HG03135 (cell line): ENCODE data around the gene DBH.
"Not testable (repeated sequence)": the region's sequence is repeated elsewhere in the genome, so short reads cannot be mapped to it uniquely, and the experiment has no call there.

Experiments
- ATAC-seq: cut with Tn5 transposase; IDR thresholded peaks from one replicate; pipeline ENCODE4 v1.9.1; 2021; ENCODE audit warnings: mild to moderate bottlenecking, moderate library complexity; ENCODE audit not compliant: unreplicated experiment

Gene DBH

DNA sequence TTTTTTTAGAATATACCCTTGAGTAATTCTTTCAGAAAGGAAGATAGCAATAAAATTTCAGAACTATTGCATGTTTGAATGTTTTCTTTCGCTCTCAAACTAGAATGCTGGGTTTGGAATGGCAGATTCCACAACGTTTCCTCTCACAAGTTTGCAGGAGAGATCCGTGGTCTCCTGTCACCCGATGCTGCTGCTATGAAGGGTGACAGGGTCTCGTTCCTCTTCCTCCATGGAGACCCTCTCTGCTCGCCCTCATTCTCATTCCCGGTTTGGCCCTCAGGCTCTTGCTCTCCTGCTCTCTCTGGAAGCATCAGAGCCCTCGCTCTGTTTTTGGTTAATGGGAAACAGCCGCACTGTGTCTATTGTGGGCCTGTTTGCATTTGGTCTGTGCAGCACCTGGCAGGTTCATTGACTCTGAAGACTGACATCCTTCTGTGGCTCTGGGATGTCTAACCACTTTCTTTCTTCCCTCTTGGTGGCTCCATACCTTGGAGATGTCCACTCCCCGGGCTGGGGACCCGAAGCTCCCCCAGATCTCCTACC is 14.4 kb upstream of the DBH start:
- ATAC-seq: no peak

DNA sequence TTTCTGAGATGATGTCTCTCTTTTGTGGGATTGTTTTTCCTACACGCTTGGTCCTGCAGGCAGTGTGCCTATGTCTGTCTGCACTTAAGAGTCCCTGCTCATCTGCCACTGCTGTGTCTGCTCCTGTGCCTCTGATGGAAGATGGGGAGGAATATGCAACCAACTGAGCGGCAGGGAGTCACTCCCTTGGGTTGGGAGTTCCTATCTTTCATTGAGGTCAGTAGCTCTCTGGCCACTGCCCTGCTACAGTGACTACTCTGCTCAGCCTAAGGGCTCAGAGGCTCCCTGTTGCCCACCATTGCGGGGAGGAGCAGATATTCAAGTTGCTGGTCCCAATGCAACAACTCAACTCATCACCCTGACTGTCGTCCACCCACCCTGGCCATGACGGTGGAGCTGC is 13.6 kb upstream of the DBH start:
- ATAC-seq: no peak

DNA sequence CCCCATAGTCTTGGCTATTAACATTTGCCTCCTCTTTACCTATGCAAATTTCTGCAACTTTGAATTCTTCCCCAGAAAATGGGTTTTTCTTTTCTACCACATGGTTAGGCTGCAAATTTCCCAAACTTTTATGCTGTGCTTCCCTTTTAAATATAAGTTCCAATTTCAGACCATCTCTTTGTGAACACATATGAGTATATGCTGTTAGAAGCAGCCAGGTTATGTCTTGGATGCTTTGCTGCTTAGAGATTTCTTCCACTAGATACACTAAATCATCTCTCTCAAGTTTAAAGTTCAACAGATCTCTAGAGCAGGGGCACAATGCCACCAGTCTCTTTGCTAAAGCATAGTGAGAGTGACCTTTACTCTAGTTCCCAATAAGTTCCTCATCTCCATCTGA is 10.2 kb upstream of the DBH start:
- ATAC-seq: not testable (repeated sequence)

DNA sequence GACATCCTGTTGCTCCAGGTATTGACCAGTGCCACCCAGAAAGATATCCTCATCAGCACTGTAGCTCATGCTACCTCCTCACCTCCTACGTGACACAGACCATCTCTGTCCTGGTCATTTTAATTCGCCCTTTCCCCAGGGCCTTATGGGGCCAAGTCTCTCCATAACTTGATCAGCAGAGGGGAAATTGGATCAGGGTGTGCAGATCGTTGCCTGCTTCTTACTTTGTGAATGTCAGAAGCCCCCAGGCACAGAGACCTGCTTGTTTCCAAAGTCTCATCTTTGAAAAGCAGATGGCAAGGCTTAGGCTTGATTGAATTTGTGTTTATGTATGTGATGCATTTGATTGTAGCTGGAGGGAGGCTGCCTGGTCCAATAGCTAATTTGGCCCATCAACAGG is 8.8 kb upstream of the DBH start:
- no peak for ATAC-seq

DNA sequence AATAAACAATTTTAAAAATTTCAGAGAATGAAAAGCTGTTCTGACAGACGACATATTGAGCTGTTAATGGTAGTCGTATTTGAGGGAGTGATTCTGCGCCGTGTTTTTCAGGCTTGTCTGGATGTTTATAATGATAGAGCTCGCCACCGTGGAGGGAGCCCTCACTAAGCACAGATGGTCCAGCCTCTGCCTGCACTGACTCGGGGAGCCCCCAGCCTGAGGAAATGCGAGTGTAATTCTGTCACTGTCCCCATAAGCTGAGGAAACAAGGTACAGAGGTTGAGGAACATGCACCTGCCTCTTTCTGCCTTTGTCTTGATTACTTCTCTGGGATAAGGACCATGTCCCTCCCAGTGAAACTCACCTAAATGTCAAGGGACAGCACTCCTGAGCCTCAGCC is 7.4 kb upstream of the DBH start:
- no peak for ATAC-seq

DNA sequence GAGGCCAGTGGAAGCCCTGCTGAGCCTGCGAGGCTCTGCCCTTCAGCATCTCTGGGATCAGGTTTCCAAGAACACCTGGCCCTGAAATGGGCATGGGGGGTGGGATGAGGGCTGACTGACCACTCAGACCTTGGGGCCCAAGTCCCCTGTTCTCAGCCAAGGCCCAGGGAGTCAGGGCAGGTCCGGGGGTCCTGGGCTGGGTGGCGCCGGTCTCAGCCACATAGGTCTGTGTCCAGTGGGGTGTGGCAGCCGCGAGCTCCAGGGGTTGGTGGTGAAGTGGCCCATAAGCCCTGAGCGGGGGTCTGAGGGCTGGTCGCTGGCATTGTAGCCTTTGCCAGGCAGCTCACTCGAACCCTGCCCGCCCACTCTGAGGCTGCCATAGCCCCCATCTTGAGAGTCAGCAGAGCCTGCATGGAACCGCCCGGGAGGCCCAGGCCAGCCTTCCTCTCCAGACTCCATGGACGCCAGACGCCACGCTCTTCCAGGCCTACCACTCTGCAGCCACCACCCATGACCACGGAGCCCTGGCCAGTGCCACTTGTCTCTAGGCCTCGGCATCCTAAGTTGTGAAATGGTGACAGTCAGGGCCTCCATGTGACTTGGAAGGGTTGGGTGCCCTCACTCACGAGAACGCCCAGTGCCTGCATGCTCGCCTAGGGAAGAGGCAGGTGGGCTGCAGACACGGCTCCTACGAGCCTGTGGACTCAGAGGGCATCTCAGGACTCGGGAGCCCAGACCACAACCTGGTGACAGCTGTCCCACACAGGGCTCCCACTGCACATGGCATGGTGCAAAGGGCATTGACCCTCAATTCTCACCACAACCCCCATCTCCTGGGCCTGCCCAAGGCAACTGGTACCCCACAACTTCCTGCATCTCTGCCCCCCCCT is 6.7 kb upstream of the DBH start:
- ATAC-seq: no peak

DNA sequence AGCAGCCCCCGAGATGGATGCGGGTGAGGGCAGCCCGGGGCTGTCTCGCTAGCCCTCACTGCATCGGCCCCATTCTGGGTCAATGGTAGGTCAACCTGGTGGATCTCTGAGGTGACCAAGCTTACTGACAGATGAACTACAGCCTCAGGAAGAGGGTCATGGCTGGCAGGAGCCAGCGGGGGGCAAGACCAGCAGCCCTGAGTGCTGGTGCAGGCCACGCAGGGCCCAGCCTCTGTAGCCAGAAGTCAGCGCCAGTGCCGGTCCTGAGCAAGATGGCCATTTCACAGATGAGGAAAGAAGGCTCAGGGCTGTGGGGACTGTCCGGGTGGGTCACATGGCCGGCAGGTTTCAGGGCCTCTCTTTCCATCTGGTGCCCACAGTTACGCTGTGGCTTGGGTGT is 5.1 kb upstream of the DBH start:
- ATAC-seq: no peak

DNA sequence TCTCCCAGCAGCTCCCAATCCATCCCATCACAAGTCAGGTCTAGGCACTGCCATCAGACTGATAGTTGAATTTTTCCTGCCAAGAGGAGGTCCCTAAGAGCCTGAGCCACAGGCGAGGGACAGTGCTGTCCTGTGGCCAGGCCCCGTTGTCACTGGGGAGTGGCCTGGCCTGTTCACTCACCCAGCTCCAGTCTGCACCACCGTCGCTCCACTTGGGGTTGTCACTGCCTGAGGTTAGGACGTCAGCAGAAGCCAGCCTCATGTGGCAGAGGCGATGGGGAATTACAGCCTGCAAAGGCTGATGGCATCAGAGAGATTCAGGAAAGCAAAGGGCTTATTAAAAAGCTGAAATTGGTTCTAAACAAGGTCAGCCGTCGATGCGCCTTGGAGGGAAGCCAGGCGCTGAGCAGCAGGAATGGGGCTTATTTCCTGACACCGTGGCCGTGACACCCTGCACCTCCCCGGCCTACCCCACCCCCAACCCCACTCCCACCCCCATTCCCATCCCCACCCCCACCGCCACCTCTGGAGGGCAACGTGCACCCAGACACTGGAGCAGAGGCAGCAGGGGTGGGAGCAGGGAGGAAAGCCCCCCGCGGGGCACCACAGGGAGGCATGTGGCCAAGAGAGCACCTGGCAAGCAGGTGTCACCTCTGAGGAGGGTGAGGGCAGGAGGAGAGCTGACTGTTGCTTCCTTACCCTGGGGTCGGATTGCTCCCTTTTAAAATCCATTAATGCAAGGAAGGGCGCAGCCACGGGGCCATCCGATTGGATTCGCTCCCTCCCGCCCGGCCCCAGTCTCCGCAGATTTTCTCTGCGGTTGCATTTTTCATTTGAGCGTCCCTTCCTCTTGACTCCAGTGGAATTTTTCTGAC is 3.1 kb upstream of the DBH start:
- ATAC-seq: no peak

DNA sequence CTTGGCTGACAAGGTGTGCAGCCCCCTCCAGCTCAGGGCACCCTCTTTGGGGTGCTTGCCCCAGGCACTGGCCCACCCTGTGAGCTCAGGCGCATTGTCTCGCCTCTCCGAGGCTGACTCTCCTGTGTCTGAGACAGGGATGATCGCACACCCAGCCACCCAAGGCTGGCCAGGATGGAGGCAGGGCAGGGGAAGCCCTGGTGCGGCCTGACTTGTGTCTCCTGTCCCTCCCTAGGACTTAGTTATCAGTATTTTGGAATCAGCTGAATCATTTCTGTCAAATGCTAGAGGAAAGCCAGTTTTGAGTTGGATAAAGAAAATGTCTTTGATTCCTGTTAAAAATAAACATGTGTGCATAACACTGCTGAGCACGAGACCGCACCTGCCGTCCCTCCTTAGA is 2.5 kb upstream of the DBH start:
- ATAC-seq: no peak

DNA sequence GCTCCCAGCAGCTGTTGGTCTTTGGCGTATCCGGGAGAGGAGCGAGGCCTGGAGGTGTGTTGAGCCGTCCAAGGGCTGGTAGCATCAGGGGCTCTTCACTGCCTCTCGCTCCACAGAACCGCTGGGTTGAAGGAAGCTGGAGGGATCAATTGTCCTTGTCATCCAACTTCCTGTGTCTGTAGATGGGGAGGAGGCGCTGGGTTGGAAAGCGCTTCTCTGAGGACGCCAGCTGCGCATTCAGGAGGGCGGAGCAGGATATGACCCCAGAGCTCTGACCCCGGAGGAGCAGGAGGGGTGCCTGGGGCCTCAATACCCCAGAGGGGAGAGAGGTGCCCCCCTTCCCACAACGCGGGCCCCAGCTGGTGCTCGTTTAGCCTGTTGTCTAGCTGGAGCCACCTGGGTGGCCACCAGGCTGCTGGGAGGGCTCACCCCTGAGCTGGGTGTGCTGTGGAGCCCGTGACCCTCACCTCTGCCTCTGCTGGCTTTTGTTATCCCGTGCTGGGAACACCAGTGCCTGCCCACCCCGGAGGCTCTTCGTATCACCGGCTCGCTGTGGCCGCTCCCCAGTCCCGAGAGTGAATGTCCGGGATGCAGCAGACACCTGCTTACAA is 2.0 kb upstream of the DBH start:
- no peak for ATAC-seq

DNA sequence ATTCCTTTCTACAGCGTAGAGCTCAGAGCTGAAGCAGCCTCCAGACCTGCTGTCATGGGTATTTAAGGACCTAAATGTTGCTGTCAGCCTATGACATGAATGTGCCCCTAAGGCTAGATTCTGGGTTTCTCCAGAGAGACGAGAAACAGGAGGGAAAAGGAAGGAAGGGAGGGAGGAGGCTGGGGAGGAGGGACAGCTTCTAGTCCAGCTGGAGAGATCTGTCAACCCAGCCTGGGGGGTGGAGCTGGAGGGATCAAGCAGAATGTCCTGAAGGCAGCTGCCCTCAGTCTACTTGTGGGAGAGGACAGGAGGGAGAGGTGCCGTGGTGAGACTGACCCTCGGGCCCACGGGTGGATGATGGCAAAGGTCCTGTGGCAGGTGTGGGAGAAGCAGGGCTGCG is 1.1 kb upstream of the DBH start:
- ATAC-seq: no peak

DNA sequence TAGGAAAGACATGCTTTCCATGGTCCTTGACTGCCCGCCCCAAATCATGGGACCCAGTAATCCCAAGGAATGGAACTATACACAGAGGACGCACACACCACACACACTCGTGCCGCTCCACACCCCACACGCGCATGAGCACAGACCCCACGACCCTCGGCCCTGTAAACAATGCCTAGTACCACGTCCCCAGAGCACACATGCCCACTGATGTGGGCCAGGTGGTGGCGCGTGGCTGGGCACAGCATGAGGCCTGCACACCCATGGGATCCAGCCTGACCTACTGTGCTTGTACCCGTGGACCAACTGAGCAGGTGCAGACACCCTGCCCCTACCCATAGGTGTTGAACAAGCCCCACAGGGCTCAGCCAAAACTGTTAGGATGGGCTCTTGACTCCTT is 739 bp downstream of the DBH start:
- no peak for ATAC-seq

DNA sequence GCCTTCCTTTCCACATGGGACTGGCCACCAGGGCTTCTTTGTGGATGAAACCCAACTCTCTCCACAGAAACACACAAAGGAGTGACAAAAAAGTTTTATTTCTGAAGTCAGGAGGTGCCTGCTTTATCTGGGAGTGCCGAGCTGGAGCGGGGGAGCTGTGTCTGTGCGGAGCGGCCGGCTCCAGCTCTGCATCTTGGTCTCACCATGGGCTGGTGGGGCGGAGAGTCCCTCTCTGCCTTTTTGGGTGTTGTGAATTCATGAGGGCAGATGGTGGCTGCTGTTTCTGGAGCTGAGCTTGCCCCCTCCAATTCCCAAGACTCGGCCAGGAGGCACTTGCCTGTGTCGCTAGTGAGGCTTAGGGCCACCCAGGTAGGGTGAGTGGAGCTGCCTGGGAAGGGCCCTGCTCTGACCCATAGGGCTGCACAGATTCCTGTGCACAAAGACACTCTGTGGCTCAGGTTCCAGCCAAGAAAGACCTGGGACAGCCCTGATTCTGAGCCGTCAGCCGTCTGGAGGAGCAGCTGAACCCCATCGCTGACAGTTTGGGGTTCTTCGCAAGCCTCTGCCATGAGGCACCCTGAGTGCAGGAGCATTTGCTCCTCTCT is 1.4 kb downstream of the DBH start:
- no peak for ATAC-seq

DNA sequence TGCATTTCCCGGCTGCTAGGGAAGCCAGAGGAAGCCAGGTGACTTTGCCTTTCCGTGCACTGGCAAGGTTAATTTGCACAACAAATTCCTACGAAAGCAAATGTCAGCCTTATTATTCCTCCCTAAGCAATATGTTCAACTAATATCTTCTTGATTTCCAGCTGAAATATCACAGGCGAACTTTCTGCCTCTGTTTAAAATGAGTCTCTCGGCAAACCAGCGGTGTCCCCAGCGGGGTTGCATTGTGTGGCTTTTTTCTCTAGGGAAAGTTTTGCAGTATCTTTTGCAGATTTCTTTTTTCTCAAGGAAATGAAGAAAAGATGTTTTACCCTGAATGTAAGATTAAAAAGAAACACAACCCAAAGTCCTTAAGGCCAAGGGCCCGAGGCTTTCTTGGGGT is 1.9 kb downstream of the DBH start:
- ATAC-seq: no peak

DNA sequence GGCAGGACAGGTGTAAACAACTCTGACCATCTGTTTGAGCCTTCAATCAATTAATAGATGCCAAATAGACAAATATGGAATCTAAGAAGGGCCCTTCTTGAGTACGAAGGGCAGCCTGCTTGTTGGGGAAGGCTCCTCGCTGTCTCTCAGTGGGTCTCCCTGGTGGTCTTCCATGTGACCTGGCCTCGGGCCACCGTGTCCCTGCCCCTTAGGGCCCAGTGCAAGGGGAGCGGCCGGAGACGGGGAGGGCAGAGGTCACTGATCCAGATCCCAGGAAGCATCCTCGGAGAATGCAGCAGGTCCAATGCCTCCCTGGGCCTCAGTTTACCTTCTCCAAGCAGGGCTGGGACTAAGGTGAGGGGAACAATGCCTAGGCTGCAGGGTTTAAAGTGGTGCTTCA is 2.5 kb downstream of the DBH start:
- ATAC-seq: no peak

DNA sequence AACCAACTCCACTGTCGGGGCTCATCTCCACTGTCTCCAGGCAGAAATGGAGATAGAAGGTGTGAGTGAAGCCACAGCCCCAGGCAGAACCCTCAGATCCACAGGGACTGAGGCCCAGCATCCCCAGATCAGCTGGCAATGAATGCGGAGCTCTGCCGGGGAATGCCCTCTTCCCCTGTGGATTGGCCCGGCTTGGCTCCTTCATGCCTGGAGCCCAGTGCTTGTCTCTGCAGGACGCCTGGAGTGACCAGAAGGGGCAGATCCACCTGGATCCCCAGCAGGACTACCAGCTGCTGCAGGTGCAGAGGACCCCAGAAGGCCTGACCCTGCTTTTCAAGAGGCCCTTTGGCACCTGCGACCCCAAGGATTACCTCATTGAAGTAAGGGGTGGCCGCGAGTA is 3.5 kb downstream of the DBH start:
- ATAC-seq: no peak

DNA sequence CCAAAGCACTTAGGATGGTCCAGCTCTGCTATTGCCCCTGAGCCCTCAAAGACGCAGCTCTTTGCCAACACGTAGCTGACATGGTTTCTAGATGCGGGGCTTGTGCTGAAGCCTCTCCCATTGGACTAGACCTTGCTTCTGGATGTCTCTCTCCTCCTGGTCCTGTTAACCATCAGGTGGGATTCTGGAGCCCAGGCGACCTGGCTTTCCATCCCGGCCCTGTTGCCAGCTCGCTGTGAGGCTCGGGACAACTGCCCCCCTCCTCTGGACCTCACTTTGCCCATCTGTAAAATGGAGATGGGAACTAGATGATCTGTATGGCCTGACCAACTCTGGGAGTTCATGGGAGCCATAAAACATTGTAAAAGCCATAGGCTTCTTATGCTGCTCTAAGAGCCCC is 4.0 kb downstream of the DBH start:
- ATAC-seq: no peak

DNA sequence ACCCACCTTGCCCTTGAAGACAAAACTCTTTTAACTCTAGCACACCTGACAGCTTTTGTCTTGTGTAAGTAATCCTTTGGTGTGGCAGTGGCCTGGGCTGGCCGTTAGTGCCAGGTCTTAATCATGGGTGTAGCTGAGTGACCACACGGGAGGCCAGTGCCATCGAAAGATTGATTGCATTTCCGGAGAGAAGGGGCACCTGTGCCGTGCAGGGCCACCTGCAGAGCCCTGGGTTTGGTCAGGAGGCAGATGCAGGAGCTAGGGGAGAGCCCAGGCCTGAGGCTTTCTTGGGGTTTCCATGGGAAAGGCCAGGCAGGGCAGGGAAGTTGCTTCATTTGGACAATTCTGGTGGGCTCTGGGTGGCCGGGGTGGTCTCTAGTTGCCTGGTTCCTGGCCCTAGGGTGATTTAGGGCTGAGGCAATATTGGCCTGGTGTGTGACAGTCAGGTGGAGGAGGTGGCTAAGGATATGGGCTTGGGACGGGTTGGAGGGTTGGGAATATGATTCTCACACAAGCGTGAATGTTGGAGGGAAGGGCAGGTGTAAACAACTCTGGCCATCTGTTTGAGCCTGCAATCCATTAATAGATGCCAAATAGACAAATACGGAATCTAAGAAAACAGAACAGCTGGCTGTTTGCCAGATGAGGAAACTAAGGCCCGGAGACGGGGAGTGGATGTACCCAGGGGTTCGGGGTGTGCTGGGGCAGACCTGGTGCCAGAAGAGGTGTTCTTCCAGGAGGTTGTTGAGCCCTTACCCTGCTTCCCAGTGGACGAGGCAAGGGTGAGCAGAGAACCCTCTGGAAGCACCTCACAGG is 4.6 kb downstream of the DBH start:
- no peak for ATAC-seq

DNA sequence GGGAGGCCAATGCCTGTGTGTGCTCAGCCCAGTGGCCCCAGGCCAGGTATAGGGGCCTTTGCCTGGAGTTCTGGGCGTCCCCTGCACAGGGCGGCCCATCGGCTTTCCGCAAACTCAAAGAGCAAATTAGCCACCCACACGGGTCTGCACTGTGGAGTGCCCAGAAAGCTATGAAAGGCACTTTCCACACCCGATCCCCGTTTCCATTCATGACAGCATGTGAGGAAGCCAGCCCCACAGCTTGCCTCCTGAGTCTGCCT is 5.2 kb downstream of the DBH start:
- ATAC-seq: no peak

DNA sequence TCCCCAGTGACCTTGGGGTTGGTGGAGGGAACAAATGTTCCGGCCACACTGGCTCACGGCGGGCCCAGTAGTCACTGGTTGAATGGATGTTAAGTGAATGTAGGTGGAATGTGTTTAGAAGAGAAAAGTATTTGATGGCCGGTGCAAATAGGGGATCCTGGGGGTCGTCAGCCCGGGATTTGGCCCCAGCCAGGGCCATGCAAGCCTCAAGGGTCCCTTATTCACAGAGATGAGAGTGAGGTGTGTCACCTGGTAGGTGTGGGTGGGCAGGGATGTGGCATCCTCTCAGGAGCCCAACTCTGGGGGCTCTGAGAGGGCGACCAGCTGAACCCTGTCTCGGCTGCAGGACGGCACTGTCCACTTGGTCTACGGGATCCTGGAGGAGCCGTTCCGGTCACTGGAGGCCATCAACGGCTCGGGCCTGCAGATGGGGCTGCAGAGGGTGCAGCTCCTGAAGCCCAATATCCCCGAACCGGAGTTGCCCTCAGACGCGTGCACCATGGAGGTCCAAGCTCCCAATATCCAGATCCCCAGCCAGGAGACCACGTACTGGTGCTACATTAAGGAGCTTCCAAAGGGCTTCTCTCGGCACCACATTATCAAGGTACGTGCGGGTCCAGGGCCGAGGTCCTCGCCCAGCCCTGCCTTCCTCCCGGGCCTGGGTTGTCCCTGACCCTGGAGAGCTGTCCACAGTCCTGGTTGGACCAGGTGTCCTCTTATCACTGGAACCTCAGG is 5.9 kb downstream of the DBH start:
- ATAC-seq: no peak
